Spinal cord (tissue), 10 donors: ENCODE results near the gene DHX15. TPM values are rescaled to one million over a fixed set of nuclear protein-coding genes. Genes with fewer than 3 reads are reported as not detected.
A peak's percentile ranks its signal among the peaks of the same experiment; 100 is the strongest.
"Not testable (repeated sequence)": the region's sequence is repeated elsewhere in the genome, so short reads cannot be mapped to it uniquely, and the experiment has no call there.

ENCODE experiments used
- DNase-seq, 6 donors: peaks; one replicate each; pipeline versions ENCODE4 v3.0.0 to v3.0.0-alpha.2; 2013 to 2015; ENCODE audit warnings: low spot score in 6 of 6, low read depth in 4 of 6
- H3K27ac ChIP-seq: one replicate; pipeline ENCODE4 v1.5.1; 2013; ENCODE audit warnings: low read depth, low read length, control low read depth
- H3K27me3 ChIP-seq: one replicate; pipeline ENCODE4 v1.6.1; 2013; ENCODE audit warnings: low read length; ENCODE audit not compliant: control insufficient read depth, insufficient read depth
- H3K36me3 ChIP-seq: one replicate; pipeline ENCODE4 v1.6.1; 2013; ENCODE audit warnings: low read length; ENCODE audit not compliant: control insufficient read depth, insufficient read depth
- H3K4me1 ChIP-seq: one replicate; pipeline ENCODE4 v1.6.1; 2013; ENCODE audit warnings: low read length; ENCODE audit not compliant: control insufficient read depth, insufficient read depth
- H3K4me3 ChIP-seq: one replicate; pipeline ENCODE4 v1.5.1; 2013; ENCODE audit warnings: low read depth, low read length, control low read depth
- H3K9me3 ChIP-seq: one replicate; pipeline ENCODE4 v1.6.1; 2013; ENCODE audit warnings: low read length; ENCODE audit not compliant: control insufficient read depth, insufficient read depth
- WGBS: methylation state at CpG from one replicate; pipeline ENCODE4 v1.1.5; 2013; ENCODE audit warnings: missing lambda C conversion rate; ENCODE audit not compliant: insufficient coverage; 5-methylcytosine and 5-hydroxymethylcytosine counted together
- polyA plus RNA-seq, 2 donors: library from polyadenylated mRNA; unstranded; fragments of 120-200 nt; gene quantifications; one replicate each; pipeline ENCODE4 v1.2.1, GENCODE V29; 2013; ENCODE audit not compliant: insufficient read length in 2 of 2
- total RNA-seq, 2 donors: library from RNA; depleted of rRNA in 1 of 2; stranded (reverse); fragments of 120-200 nt in 1 of 2; fragments of >200 nt in 1 of 2; gene quantifications; one replicate each; pipeline versions ENCODE4 v1.2.3 to v1.2.4, GENCODE V29; 2013 to 2014
- donor health status: healthy.

Gene DHX15
- total and polyA plus RNA-seq, 4 donors = 115 to 197 (median 137) TPM

- H3K4me1 ChIP-seq = no peaks in the 10 kb centered on the region
- H3K4me3 ChIP-seq = no peak overlapping the region
- DNase-seq = no peak
- no peaks in the 10 kb centered on the region for H3K9me3 ChIP-seq
- H3K27me3 ChIP-seq = no peaks in the 10 kb centered on the region
- WGBS = 96% methylated on average over 2 of the region's 2 CpGs
- no peak overlapping the region for H3K27ac ChIP-seq
- H3K36me3 ChIP-seq = no peaks in the 10 kb centered on the region
These were observed 75.8 kb downstream of the DHX15 start for GRCh38 chr4:24508541-24508940.

GRCh38 chr4:24507439-24507838, 76.9 kb downstream of the DHX15 start:
- no peak for DNase-seq
- Histone ChIP-seq H3K4me1 (no peaks in the 10 kb centered on the region), H3K27ac (no peak overlapping the region), H3K27me3 (no peaks in the 10 kb centered on the region), H3K9me3 (no peaks in the 10 kb centered on the region), H3K4me3 (no peak overlapping the region), H3K36me3 (no peaks in the 10 kb centered on the region)
- 89% methylated on average over 7 of the region's 7 CpGs for WGBS

GRCh38 chr4:24503090-24503489, 81.3 kb downstream of the DHX15 start:
- H3K27ac ChIP-seq, H3K36me3 ChIP-seq, H3K4me1 ChIP-seq, DNase-seq, H3K27me3 ChIP-seq, H3K4me3 ChIP-seq, H3K9me3 ChIP-seq: not testable (repeated sequence)
- WGBS = 83% methylated on average over 6 of the region's 10 CpGs

GRCh38 chr4:24497221-24497620, 87.1 kb downstream of the DHX15 start:
- no CpG with 5 or more reads among the region's 7 CpGs for WGBS
- H3K36me3 ChIP-seq = no peaks in the 10 kb centered on the region
- H3K27me3 ChIP-seq = no peaks in the 10 kb centered on the region
- no peak overlapping the region for H3K4me3 ChIP-seq
- H3K27ac ChIP-seq = no peak overlapping the region
- no peaks in the 10 kb centered on the region for H3K4me1 ChIP-seq
- no peak for DNase-seq
- no peaks in the 10 kb centered on the region for H3K9me3 ChIP-seq

GRCh38 chr4:24496597-24496996, 87.8 kb downstream of the DHX15 start:
- H3K36me3 ChIP-seq = no peaks in the 10 kb centered on the region
- DNase-seq = no peak
- H3K9me3 ChIP-seq = no peaks in the 10 kb centered on the region
- WGBS = 95% methylated on average over 4 of the region's 6 CpGs
- no peak overlapping the region for H3K27ac ChIP-seq
- H3K4me3 ChIP-seq = no peak overlapping the region
- H3K4me1 ChIP-seq = no peaks in the 10 kb centered on the region
- no peaks in the 10 kb centered on the region for H3K27me3 ChIP-seq

- no peaks in the 10 kb centered on the region for H3K36me3 ChIP-seq
- WGBS = no CpG with 5 or more reads among the region's 1 CpG
- no peak overlapping the region for H3K27ac ChIP-seq
- no peaks in the 10 kb centered on the region for H3K4me1 ChIP-seq
- H3K27me3 ChIP-seq = no peaks in the 10 kb centered on the region
- no peak overlapping the region for H3K4me3 ChIP-seq
- H3K9me3 ChIP-seq = no peaks in the 10 kb centered on the region
- no peak for DNase-seq
These were observed 89.0 kb downstream of the DHX15 start for GRCh38 chr4:24495388-24495787.

- H3K27me3 ChIP-seq = no peaks in the 10 kb centered on the region
- no peaks in the 10 kb centered on the region for H3K9me3 ChIP-seq
- no peaks in the 10 kb centered on the region for H3K36me3 ChIP-seq
- H3K4me3 ChIP-seq = no peak overlapping the region
- WGBS = 68% methylated on average over 2 of the region's 2 CpGs
- no peak for DNase-seq
- H3K4me1 ChIP-seq = no peaks in the 10 kb centered on the region
- H3K27ac ChIP-seq = no peak overlapping the region
These were observed 94.5 kb downstream of the DHX15 start for GRCh38 chr4:24489870-24490269.

- Histone ChIP-seq H3K27ac (no peak overlapping the region), H3K4me3 (no peak overlapping the region), H3K9me3 (no peaks in the 10 kb centered on the region), H3K36me3 (no peaks in the 10 kb centered on the region), H3K27me3 (no peaks in the 10 kb centered on the region), H3K4me1 (no peaks in the 10 kb centered on the region)
- 0% methylated on average over 4 of the region's 15 CpGs for WGBS
- DNase-seq = peak in 4 of 6 donors; percentile 17 to 67 (median 44)
These were observed 95.8 kb downstream of the DHX15 start for GRCh38 chr4:24488399-24489164.

GRCh38 chr4:24482871-24483270, 101.5 kb downstream of the DHX15 start:
- H3K27ac ChIP-seq = no peak overlapping the region
- H3K4me3 ChIP-seq = no peak overlapping the region
- 93% methylated on average over 2 of the region's 4 CpGs for WGBS
- no peaks in the 10 kb centered on the region for H3K36me3 ChIP-seq
- DNase-seq = no peak
- no peaks in the 10 kb centered on the region for H3K4me1 ChIP-seq
- no peaks in the 10 kb centered on the region for H3K27me3 ChIP-seq
- H3K9me3 ChIP-seq = no peaks in the 10 kb centered on the region

- Histone ChIP-seq H3K27me3 (no peaks in the 10 kb centered on the region), H3K36me3 (no peaks in the 10 kb centered on the region), H3K4me1 (peaks cover 4% of the 10 kb centered on the region), H3K27ac (no peak overlapping the region), H3K4me3 (no peak overlapping the region), H3K9me3 (no peaks in the 10 kb centered on the region)
- 22% methylated on average over 5 of the region's 5 CpGs for whole genome bisulfite sequencing
- peak in 4 of 6 donors; percentile 28 to 83 (median 61) for DNase-seq
These were observed 106.4 kb downstream of the DHX15 start for GRCh38 chr4:24477919-24478318.
